B cell (primary cell): ENCODE measurements around the gene COL6A5. TPM values are rescaled to one million over a fixed set of nuclear protein-coding genes. Genes with fewer than 3 reads are reported as not detected.

Experiments used
- ATAC-seq: fragments of 200-7000 bp; cut with Tn5 transposase; one replicate; pipeline ENCODE4 v1.10.0; 2021; ENCODE audit warnings: low read depth, mild to moderate bottlenecking, moderate number of reproducible peaks, moderate library complexity
- CTCF ChIA-PET: fragments of 350-600 bp; sonication (Branson Sonifier 250); formaldehyde crosslinking; loops from one replicate; lab custom pipeline; 2021; ENCODE audit warnings: antibody characterized with exemption, inconsistent platforms; lab: Charles Lee
- POLR2A ChIA-PET: fragments of 350-600 bp; sonication (Branson Sonifier 250); formaldehyde crosslinking; loops from one replicate; lab custom pipeline; 2021; ENCODE audit warnings: antibody characterized with exemption; lab: Charles Lee
- DNase-seq: peaks from one replicate; pipeline ENCODE4 v3.0.0; 2013
- H2AFZ ChIP-seq: 2 replicates; pipeline ENCODE4 v1.6.1; 2012; ENCODE audit warnings: mild to moderate bottlenecking, low read depth, low read length; ENCODE audit not compliant: insufficient read depth, poor library complexity, severe bottlenecking
- H3K27ac ChIP-seq, 2 donors: 1 replicate in 1 of 2; 2 replicates in 1 of 2; pipeline ENCODE4 v1.5.1; 2012 to 2013; ENCODE audit warnings: low read length in 2 of 2, mild to moderate bottlenecking in 2 of 2, moderate library complexity in 1 of 2
- H3K27me3 ChIP-seq, 4 experiments: fragments of 200-600 bp in 1 of 4; sonication (generic) in 1 of 4; replicated peaks in 1 of 4; 1 replicate in 2 of 4; 2 replicates in 2 of 4; pipeline versions ENCODE4 v1.6.1 to v1.7.0; 2013 to 2016; ENCODE audit warnings: low read length in 3 of 4, mild to moderate bottlenecking in 2 of 4, mixed read lengths in 1 of 4, moderate library complexity in 1 of 4; ENCODE audit not compliant: insufficient read depth in 4 of 4, control insufficient read depth in 3 of 4; ENCODE audit errors: control extremely low read depth in 1 of 4
- H3K36me3 ChIP-seq, 2 experiments: replicated peaks in 1 of 2; 1 replicate in 1 of 2; 2 replicates in 1 of 2; pipeline versions ENCODE4 v1.6.1 to v1.7.1; 2013; ENCODE audit warnings: low read length in 1 of 2; ENCODE audit not compliant: insufficient read depth in 2 of 2, control insufficient read depth in 1 of 2; ENCODE audit errors: control extremely low read depth in 1 of 2, extremely low read depth in 1 of 2
- H3K4me1 ChIP-seq, 2 donors: fragments of 200-600 bp in 1 of 2; sonication (generic) in 1 of 2; 1 replicate in 1 of 2; 2 replicates in 1 of 2; pipeline versions ENCODE4 v1.5.1 to v1.6.1; 2013 to 2017; ENCODE audit warnings: low read length in 2 of 2; ENCODE audit not compliant: control insufficient read depth in 2 of 2, insufficient read depth in 2 of 2
- H3K4me2 ChIP-seq: replicated peaks from 2 replicates; pipeline ENCODE3; 2012; ENCODE audit warnings: mild to moderate bottlenecking, low read depth, low read length; ENCODE audit not compliant: poor library complexity, severe bottlenecking
- H3K4me3 ChIP-seq, 5 experiments: fragments of 200-600 bp in 1 of 5; sonication (generic) in 1 of 5; 1 replicate in 3 of 5; 2 replicates in 2 of 5; pipeline versions ENCODE4 v1.5.1 to v1.7.0; 2011 to 2016; ENCODE audit warnings: low read length in 4 of 5, mild to moderate bottlenecking in 4 of 5, low read depth in 2 of 5, control low read depth in 1 of 5, moderate library complexity in 1 of 5; ENCODE audit not compliant: insufficient read depth in 1 of 5; ENCODE audit errors: control extremely low read depth in 1 of 5, extremely low read depth in 1 of 5
- H3K79me2 ChIP-seq: fragments of 200-600 bp; sonication (generic); one replicate; pipeline ENCODE4 v1.6.0; 2016; ENCODE audit warnings: low read length; ENCODE audit not compliant: control insufficient read depth, insufficient read depth
- H3K9ac ChIP-seq: fragments of 200-600 bp; sonication (generic); 2 replicates; pipeline ENCODE4 v1.6.1; 2017; ENCODE audit warnings: mild to moderate bottlenecking, low read length, moderate library complexity
- H3K9me3 ChIP-seq, 3 donors: one replicate each; pipeline versions ENCODE4 v1.6.1 to v1.7.1; 2013; ENCODE audit warnings: low read length in 2 of 3; ENCODE audit not compliant: control insufficient read depth in 2 of 3, insufficient read depth in 1 of 3; ENCODE audit errors: control extremely low read depth in 1 of 3
- H4K20me1 ChIP-seq: 2 replicates; pipeline ENCODE4 v1.6.0; 2012; ENCODE audit warnings: mild to moderate bottlenecking, low read length; ENCODE audit not compliant: insufficient read depth, control insufficient read depth, poor library complexity, severe bottlenecking
- H3K27ac Mint-ChIP-seq: one replicate; pipeline ENCODE4 v1.8.0; 2021; ENCODE audit warnings: mixed read lengths
- H3K27me3 Mint-ChIP-seq: one replicate; pipeline ENCODE4 v1.8.0; 2021; ENCODE audit warnings: mixed read lengths
- H3K4me1 Mint-ChIP-seq: one replicate; pipeline ENCODE4 v1.8.0; 2021; ENCODE audit warnings: mixed read lengths
- H3K4me3 Mint-ChIP-seq: one replicate; pipeline ENCODE4 v1.8.0; 2021; ENCODE audit warnings: mixed read lengths
- H3K9me3 Mint-ChIP-seq: one replicate; pipeline ENCODE4 v1.8.0; 2022; ENCODE audit warnings: mixed read lengths; ENCODE audit not compliant: insufficient read depth
- EZH2 ChIP-seq: IDR thresholded peaks from 2 replicates; pipeline ENCODE4 v1.6.1; 2012; ENCODE audit warnings: borderline replicate concordance, low read depth, mild to moderate bottlenecking, moderate library complexity, low read length; ENCODE audit not compliant: insufficient read depth, poor library complexity, severe bottlenecking
- WGBS: methylation state at CpG from one replicate; pipeline ENCODE4 v1.1.5; 2013; ENCODE audit warnings: missing lambda C conversion rate; ENCODE audit not compliant: insufficient coverage; 5-methylcytosine and 5-hydroxymethylcytosine counted together
- intact Hi-C: fragments of 100-400 bp; cut with micrococcal nuclease; formaldehyde crosslinking; loops from one replicate; pipeline ENCODE4 v1.10.0; 2022
- polyA plus RNA-seq: library from polyadenylated mRNA; depleted of rRNA; stranded (reverse); fragments of >200 nt; gene quantifications from 2 replicates; pipeline ENCODE4 v1.2.3, GENCODE V29; 2012
- total RNA-seq, 2 donors: library from RNA; stranded (reverse); fragments of 120-200 nt in 1 of 2; gene quantifications; 1 replicate in 1 of 2; 2 replicates in 1 of 2; pipeline versions ENCODE4 v1.2.3 to v1.2.4, GENCODE V29; 2013 to 2022
- TF ChIP-seq, protein P1 (sequence below): fragments of 200-600 bp; IDR thresholded peaks from one replicate; pipeline ENCODE4 v1.8.0; 2022; ENCODE audit warnings: antibody characterized with exemption, mild to moderate bottlenecking

Gene COL6A5
- total and polyA plus RNA-seq, 2 donors (not counting 1 experiment from before 2014, with no cell fraction given) = not detected

DNA sequence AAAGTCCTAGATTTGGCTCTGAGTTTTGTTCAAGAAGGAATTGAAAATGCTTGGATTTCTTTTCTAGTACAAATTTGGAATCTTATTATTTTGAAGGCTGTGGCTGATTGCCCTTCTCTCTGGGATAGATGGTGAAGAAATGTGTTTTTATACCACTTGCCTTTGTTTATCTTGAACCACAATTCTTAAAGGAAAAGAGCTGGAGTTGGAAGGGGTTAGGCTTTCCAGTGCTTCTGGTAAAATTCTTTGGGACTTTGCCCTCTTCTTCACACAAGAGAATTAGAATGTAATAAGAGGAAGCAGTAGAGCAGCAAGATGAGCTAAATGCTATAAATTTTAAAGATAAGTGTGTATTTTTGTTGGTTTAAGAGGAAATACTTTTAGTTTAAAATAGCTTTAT is 65.8 kb downstream of the COL6A5 start:
- Histone ChIP-seq H4K20me1 (no peaks in the 10 kb centered on the region), H3K27ac (no peak overlapping the region), H2AFZ (no peak overlapping the region), H3K79me2 (no peaks in the 10 kb centered on the region), H3K4me2 (no peak overlapping the region), H3K4me1 (no peaks in the 10 kb centered on the region), H3K27me3 (no peaks in the 10 kb centered on the region), H3K9ac (no peak overlapping the region), H3K9me3 (peaks cover 0 to 2% (median 1%) of the 10 kb centered on the region in 3 donors), H3K4me3 (no peak overlapping the region), H3K36me3 (no peaks in the 10 kb centered on the region)
- no peak overlapping the region for H3K4me3 Mint-ChIP-seq
- ATAC-seq (no peak), DNase-seq (no peak)
- ChIA-PET POLR2A (no interaction called here), CTCF (no interaction called here)
- no peaks in the 10 kb centered on the region for H3K4me1 Mint-ChIP-seq
- H3K9me3 Mint-ChIP-seq = peaks cover 4% of the 10 kb centered on the region
- intact Hi-C loops = no loop called here
- TF ChIP-seq EZH2 = no peak
- TF ChIP-seq, protein P1, sequence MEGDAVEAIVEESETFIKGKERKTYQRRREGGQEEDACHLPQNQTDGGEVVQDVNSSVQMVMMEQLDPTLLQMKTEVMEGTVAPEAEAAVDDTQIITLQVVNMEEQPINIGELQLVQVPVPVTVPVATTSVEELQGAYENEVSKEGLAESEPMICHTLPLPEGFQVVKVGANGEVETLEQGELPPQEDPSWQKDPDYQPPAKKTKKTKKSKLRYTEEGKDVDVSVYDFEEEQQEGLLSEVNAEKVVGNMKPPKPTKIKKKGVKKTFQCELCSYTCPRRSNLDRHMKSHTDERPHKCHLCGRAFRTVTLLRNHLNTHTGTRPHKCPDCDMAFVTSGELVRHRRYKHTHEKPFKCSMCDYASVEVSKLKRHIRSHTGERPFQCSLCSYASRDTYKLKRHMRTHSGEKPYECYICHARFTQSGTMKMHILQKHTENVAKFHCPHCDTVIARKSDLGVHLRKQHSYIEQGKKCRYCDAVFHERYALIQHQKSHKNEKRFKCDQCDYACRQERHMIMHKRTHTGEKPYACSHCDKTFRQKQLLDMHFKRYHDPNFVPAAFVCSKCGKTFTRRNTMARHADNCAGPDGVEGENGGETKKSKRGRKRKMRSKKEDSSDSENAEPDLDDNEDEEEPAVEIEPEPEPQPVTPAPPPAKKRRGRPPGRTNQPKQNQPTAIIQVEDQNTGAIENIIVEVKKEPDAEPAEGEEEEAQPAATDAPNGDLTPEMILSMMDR = no peak
- peaks cover 4% of the 10 kb centered on the region for H3K27me3 Mint-ChIP-seq
- no peak overlapping the region for H3K27ac Mint-ChIP-seq

DNA sequence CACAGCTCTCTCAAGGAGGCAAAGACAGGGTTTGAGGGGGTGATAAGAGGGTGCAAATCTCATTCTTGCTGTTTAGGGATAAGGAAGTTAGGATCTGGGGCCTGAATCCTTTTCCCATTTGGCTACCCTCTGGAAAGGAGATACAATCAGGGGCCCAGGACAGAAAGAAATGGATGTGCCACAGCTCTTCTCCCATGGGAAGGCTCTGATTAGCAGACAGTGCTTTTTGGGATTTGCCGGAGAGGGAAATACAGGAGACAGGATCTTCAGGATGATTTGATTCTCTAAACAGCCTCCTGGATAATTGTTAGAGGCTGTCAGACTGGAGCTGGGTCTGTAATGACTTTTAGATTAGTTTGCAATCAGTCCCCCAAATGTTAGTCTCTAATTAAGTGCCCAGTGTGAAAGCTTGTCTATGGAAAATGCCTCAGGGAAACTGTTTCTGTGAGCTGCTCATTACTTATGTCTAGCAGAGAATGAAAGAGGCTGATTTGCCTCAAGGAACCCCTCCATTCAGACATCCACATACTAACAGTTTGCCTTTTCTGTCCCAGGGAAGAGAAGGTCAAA is 67.6 kb downstream of the COL6A5 start:
- TF ChIP-seq, protein P1 = no peak
- TF ChIP-seq EZH2 = no peak
- no peak overlapping the region for H3K4me2 ChIP-seq
- POLR2A ChIA-PET = no interaction called here
- no peak overlapping the region for H3K27ac ChIP-seq
- H3K36me3 ChIP-seq = no peaks in the 10 kb centered on the region
- DNase-seq (no peak), ATAC-seq (no peak)
- Mint-ChIP-seq H3K9me3 (peaks cover 4% of the 10 kb centered on the region), H3K4me1 (no peaks in the 10 kb centered on the region), H3K27me3 (peaks cover 4% of the 10 kb centered on the region), H3K4me3 (no peak overlapping the region), H3K27ac (no peak overlapping the region)
- H3K4me1 ChIP-seq = no peaks in the 10 kb centered on the region
- H2AFZ ChIP-seq = no peak overlapping the region
- no peaks in the 10 kb centered on the region for H3K79me2 ChIP-seq
- H4K20me1 ChIP-seq = no peaks in the 10 kb centered on the region
- CTCF ChIA-PET = no interaction called here
- intact Hi-C loops = no loop called here
- WGBS = 0% methylated on average over 1 of the region's 1 CpG
- peaks cover 0 to 2% (median 1%) of the 10 kb centered on the region in 3 donors for H3K9me3 ChIP-seq
- no peak overlapping the region for H3K4me3 ChIP-seq
- H3K9ac ChIP-seq = no peak overlapping the region
- H3K27me3 ChIP-seq = no peaks in the 10 kb centered on the region
